Measurements from ENCODE around the gene TMEM190.

GRCh38 chr19:55400281-55401087, 23.9 kb downstream of the TMEM190 start:
- no peak for TF ChIP-seq POLR2A (IDR thresholded peaks at IDR 0.05)
- TF ChIP-seq CTCF (IDR thresholded peaks at IDR 0.05), result no peak
